Measurements from ENCODE around the gene THOC5.

The THOC5 gene

DNA sequence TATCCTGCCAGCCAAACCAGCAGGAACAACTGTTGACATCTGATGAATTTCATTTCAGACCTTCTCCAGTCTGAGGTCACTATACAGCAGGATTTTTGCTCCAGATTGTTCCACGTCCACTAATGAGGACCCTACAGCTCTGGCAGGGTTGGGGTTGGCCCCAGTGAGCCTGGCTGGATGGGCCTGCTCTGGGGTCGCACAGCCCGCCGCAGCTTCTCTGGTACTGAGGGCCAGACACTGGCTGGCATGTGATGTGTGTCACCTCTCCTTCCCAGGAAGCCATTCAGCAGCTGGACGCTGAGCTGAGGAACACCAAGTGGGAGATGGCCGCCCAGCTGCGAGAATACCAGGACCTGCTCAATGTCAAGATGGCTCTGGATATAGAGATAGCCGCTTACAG, 68.1 kb downstream of the THOC5 start:
- TF ChIP-seq, protein P1, sequence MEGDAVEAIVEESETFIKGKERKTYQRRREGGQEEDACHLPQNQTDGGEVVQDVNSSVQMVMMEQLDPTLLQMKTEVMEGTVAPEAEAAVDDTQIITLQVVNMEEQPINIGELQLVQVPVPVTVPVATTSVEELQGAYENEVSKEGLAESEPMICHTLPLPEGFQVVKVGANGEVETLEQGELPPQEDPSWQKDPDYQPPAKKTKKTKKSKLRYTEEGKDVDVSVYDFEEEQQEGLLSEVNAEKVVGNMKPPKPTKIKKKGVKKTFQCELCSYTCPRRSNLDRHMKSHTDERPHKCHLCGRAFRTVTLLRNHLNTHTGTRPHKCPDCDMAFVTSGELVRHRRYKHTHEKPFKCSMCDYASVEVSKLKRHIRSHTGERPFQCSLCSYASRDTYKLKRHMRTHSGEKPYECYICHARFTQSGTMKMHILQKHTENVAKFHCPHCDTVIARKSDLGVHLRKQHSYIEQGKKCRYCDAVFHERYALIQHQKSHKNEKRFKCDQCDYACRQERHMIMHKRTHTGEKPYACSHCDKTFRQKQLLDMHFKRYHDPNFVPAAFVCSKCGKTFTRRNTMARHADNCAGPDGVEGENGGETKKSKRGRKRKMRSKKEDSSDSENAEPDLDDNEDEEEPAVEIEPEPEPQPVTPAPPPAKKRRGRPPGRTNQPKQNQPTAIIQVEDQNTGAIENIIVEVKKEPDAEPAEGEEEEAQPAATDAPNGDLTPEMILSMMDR (IDR thresholded peaks at IDR 0.05; ENCODE audit: low read depth, low read length, missing control alignments) = no peak
- no peak for DNase-seq (ENCODE audit: extremely low read depth, low read depth)
- no peak overlapping the region for H3K4me3 ChIP-seq (replicated peaks; ENCODE audit: low read depth, low read length)

DNA sequence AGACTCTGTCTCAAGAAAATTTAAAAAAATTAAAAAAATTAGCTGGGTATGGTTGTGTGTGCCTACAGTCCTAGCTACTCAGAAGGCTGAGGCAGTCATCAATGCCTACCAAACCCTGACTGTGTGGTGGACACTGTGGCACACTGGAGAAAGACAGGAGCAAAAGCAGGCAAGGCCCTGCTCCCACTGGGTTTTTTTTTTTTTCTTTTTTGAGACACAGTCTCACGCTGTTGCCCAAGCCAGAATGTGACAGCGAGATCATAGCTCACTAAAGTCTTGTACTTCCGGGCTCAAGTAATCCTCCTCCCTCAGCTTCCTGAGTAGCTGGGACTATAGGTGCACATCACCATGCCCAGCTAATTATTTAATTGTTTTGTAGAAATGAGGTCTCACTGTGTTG, 68.9 kb downstream of the THOC5 start:
- DNase-seq (ENCODE audit: extremely low read depth, low read depth) = no peak
- TF ChIP-seq, protein P1 (IDR thresholded peaks at IDR 0.05; ENCODE audit: low read depth, low read length, missing control alignments) = no peak
- no peak overlapping the region for H3K4me3 ChIP-seq (replicated peaks; ENCODE audit: low read depth, low read length)

DNA sequence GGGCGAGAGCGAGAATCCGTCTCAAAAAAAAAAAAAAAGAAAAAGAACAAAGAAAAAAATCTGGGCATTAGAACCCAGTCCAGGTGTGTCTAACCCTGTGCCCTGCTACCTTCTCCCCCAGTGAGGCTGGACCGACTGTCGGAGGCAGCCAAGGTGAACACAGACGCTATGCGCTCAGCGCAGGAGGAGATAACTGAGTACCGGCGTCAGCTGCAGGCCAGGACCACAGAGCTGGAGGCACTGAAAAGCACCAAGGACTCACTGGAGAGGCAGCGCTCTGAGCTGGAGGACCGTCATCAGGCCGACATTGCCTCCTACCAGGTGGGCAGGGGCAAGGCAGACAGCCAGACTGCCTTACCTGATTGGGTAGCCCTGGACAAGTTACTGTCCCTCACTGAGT, 70.3 kb downstream of the THOC5 start:
- DNase-seq (ENCODE audit: extremely low read depth, low read depth) = no peak
- TF ChIP-seq, protein P1 (IDR thresholded peaks at IDR 0.05; ENCODE audit: low read depth, low read length, missing control alignments) = no peak
- H3K4me3 ChIP-seq (replicated peaks; ENCODE audit: low read depth, low read length) = no peak overlapping the region

DNA sequence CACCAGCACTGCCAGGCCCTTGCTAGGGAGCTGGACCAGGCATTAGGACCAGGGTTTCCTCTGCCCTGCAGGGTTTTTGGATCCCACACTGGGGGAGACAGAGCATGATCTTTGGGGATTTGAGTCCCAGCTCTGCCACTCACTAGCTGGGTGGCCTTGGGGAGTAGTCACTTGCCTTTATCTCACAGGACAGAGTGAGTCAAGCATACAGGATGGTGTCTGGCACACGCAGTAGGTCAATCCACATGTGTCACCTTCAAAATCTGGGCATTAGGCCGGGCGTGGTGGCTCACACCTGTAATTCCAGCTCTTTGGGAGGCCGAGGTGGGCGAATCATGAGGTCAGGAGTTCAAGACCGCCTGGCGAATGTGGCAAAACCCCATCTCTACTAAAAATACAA, 70.8 kb downstream of the THOC5 start:
- no peak overlapping the region for H3K4me3 ChIP-seq (replicated peaks; ENCODE audit: low read depth, low read length)
- TF ChIP-seq, protein P1 (IDR thresholded peaks at IDR 0.05; ENCODE audit: low read depth, low read length, missing control alignments) = no peak
- DNase-seq (ENCODE audit: extremely low read depth, low read depth) = no peak

DNA sequence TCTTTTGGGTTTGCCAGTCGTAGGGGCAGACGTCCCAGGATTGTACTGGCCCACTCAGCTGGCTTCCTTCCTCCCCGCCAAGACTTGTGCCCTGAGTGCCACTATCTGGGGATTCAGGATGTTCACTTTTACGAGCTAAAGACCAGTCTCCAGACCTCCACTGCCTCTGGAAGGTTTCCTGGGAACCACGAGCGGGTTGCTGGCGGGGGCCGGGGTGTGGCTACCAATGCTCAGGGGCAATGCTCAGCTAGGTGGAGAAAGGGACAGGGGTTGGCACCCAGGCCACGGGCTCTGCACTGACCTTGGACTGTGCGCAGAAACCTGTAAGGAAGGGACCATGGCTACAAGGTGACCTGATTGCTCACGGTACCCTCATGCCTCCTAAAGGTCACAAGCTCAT, 71.3 kb downstream of the THOC5 start:
- TF ChIP-seq, protein P1 (IDR thresholded peaks at IDR 0.05; ENCODE audit: low read depth, low read length, missing control alignments) = no peak
- H3K4me3 ChIP-seq (replicated peaks; ENCODE audit: low read depth, low read length) = peak overlapping the region; percentile 34; the same call in 1 of the 2 replicates
- DNase-seq (ENCODE audit: extremely low read depth, low read depth) = no peak

DNA sequence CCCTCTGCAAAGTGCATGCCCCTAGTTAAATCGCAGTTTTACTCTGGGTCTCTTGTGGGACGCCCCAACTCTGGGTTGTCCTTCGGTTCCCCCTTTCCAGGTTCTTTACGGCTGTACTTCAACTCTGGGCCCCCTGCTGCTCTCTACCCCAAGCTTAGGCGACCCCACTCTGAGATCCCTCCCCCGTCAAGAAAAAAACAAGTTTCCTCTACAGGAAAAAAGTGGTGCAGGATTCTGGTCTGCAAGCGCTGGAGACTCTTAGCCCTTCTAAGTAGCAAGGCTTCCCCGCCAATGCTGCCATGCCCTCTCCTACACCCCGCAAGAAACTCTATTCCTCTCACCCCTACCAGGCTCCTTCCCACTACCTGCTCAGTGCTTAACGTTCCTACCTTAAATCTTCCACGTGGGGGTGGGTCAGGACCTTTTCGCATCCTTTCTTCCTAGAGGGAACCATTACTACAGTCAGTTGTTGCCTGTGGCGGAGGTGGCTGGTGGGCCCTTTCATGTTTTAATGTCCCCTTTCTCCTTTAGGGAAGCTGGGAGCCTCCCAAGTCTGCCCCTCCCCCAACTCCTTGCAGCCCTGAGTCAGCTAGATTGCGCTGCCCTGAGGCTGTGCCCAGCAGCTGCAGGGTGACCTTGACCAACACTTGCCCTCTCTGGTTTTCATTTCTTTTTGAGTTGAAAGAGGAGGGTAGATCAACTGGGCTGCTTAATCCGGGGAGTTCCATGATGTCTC, 72.1 kb downstream of the THOC5 start:
- no peak for DNase-seq (ENCODE audit: extremely low read depth, low read depth)
- peak overlapping the region; percentile 34 for H3K4me3 ChIP-seq (replicated peaks; ENCODE audit: low read depth, low read length)
- TF ChIP-seq, protein P1 (IDR thresholded peaks at IDR 0.05; ENCODE audit: low read depth, low read length, missing control alignments) = no peak

Measured in HFF-Myc (cell line).